Keratinocyte (primary cell): Measurements from ENCODE around the gene DAGLA.

Source experiments
- CTCF ChIP-seq, 3 experiments: IDR thresholded peaks in 1 of 3; conservative IDR thresholded peaks in 1 of 3; optimal IDR thresholded peaks in 1 of 3; 2 replicates in 2 of 3; 3 replicates in 1 of 3; pipeline versions ENCODE3 to v1.5.1; 2011; ENCODE audit warnings: low read length in 3 of 3, mild to moderate bottlenecking in 3 of 3, moderate library complexity in 2 of 3, control low read depth in 1 of 3, inconsistent platforms in 1 of 3; ENCODE audit not compliant: insufficient read depth in 2 of 3; ENCODE audit errors: extremely low read depth in 1 of 3
- EZH2 ChIP-seq: IDR thresholded peaks from one replicate; pipeline ENCODE4 v1.6.1; 2012; ENCODE audit warnings: inconsistent platforms, mild to moderate bottlenecking, low read length, moderate library complexity

- no peak for TF ChIP-seq CTCF (optimal IDR thresholded peaks at IDR 0.05 in 1 of 3, IDR thresholded peaks at IDR 0.05 in 1 of 3, conservative IDR thresholded peaks at IDR 0.05 in 1 of 3; ENCODE audit: extremely low read depth in 1 of 3, insufficient read depth in 2 of 3, low read length in 3 of 3)
- no peak for TF ChIP-seq EZH2
Observed at GRCh38 chr11:61711037-61711436, 30.8 kb downstream of the DAGLA start.
